Immature natural killer cell (primary cell): Measurements from ENCODE around the gene HECW1. TPM values are rescaled to one million over a fixed set of nuclear protein-coding genes. Genes with fewer than 3 reads are reported as not detected.
"Not testable (repeated sequence)": the region's sequence is repeated elsewhere in the genome, so short reads cannot be mapped to it uniquely, and the experiment has no call there.

Experiments used
- DNase-seq, 3 donors: peaks; one replicate each; pipeline ENCODE4 v3.0.0; 2022; ENCODE audit warnings: mixed read lengths in 1 of 3
- H3K27ac Mint-ChIP-seq, 6 donors: one replicate each; pipeline ENCODE4 v1.8.0; 2020; ENCODE audit warnings: mixed read lengths in 6 of 6, mild to moderate bottlenecking in 5 of 6, inconsistent platforms in 4 of 6, moderate library complexity in 3 of 6
- H3K27me3 Mint-ChIP-seq, 3 donors: one replicate each; pipeline ENCODE4 v1.8.0; 2020 to 2021; ENCODE audit warnings: low read depth in 3 of 3, mild to moderate bottlenecking in 3 of 3, mixed read lengths in 3 of 3, moderate library complexity in 3 of 3, inconsistent platforms in 1 of 3
- H3K36me3 Mint-ChIP-seq, 3 donors: one replicate each; pipeline ENCODE4 v1.8.0; 2020; ENCODE audit warnings: mixed read lengths in 3 of 3, inconsistent platforms in 2 of 3, mild to moderate bottlenecking in 2 of 3
- H3K4me1 Mint-ChIP-seq, 2 donors: one replicate each; pipeline ENCODE4 v1.8.0; 2020; ENCODE audit warnings: inconsistent platforms in 2 of 2, mild to moderate bottlenecking in 2 of 2, mixed read lengths in 2 of 2, moderate library complexity in 1 of 2
- H3K4me3 Mint-ChIP-seq, 5 donors: one replicate each; pipeline ENCODE4 v1.8.0; 2020; ENCODE audit warnings: mild to moderate bottlenecking in 5 of 5, mixed read lengths in 5 of 5, inconsistent platforms in 3 of 5, moderate library complexity in 3 of 5
- H3K9me3 Mint-ChIP-seq, 6 donors: one replicate each; pipeline ENCODE4 v1.8.0; 2020; ENCODE audit warnings: mild to moderate bottlenecking in 6 of 6, mixed read lengths in 6 of 6, inconsistent platforms in 4 of 6, moderate library complexity in 3 of 6
- polyA plus RNA-seq, 3 donors: library from polyadenylated mRNA; unstranded; fragments of 300-500 nt; fragmentation: Illumina TruSeq; gene quantifications; one replicate each; pipeline ENCODE4 v1.2.3, GENCODE V29; 2021

The HECW1 gene
- polyA plus RNA-seq, 3 donors from 2014 or later: not detected

- no peak overlapping the region for H3K4me3 Mint-ChIP-seq
- no peaks in the 10 kb centered on the region for H3K4me1 Mint-ChIP-seq
- no peaks in the 10 kb centered on the region for H3K36me3 Mint-ChIP-seq
- peaks cover 0 to 6% (median 4%) of the 10 kb centered on the region in 3 donors for H3K27me3 Mint-ChIP-seq
- no peak for DNase-seq
- H3K9me3 Mint-ChIP-seq: no peaks in the 10 kb centered on the region
- no peak overlapping the region for H3K27ac Mint-ChIP-seq
Measured at GRCh38 chr7:43479042-43479441, 366.6 kb downstream of the HECW1 start.

GRCh38 chr7:43479543-43479942 is 367.1 kb downstream of the HECW1 start:
- H3K4me3 Mint-ChIP-seq: no peak overlapping the region
- peaks cover 0 to 6% (median 6%) of the 10 kb centered on the region in 3 donors for H3K27me3 Mint-ChIP-seq
- no peak for DNase-seq
- H3K27ac Mint-ChIP-seq: no peak overlapping the region
- no peaks in the 10 kb centered on the region for H3K36me3 Mint-ChIP-seq
- no peaks in the 10 kb centered on the region for H3K4me1 Mint-ChIP-seq
- no peaks in the 10 kb centered on the region for H3K9me3 Mint-ChIP-seq

GRCh38 chr7:43480581-43480980 is 368.1 kb downstream of the HECW1 start:
- Mint-ChIP-seq H3K9me3 (no peaks in the 10 kb centered on the region), H3K27ac (no peak overlapping the region), H3K36me3 (no peaks in the 10 kb centered on the region), H3K4me1 (no peaks in the 10 kb centered on the region), H3K27me3 (peaks cover 0 to 6% (median 6%) of the 10 kb centered on the region in 3 donors), H3K4me3 (no peak overlapping the region)
- no peak for DNase-seq

- H3K9me3 Mint-ChIP-seq: no peaks in the 10 kb centered on the region
- no peak for DNase-seq
- H3K27ac Mint-ChIP-seq: no peak overlapping the region
- H3K36me3 Mint-ChIP-seq: no peaks in the 10 kb centered on the region
- no peak overlapping the region for H3K4me3 Mint-ChIP-seq
- H3K27me3 Mint-ChIP-seq: peaks cover 0 to 6% (median 6%) of the 10 kb centered on the region in 3 donors
- H3K4me1 Mint-ChIP-seq: no peaks in the 10 kb centered on the region
Measured at GRCh38 chr7:43481902-43482678, 369.6 kb downstream of the HECW1 start.

GRCh38 chr7:43482679-43483252 is 370.3 kb downstream of the HECW1 start:
- H3K4me3 Mint-ChIP-seq: no peak overlapping the region
- H3K9me3 Mint-ChIP-seq: no peaks in the 10 kb centered on the region
- no peak overlapping the region for H3K27ac Mint-ChIP-seq
- H3K4me1 Mint-ChIP-seq: no peaks in the 10 kb centered on the region
- H3K36me3 Mint-ChIP-seq: no peaks in the 10 kb centered on the region
- no peak for DNase-seq
- H3K27me3 Mint-ChIP-seq: peaks cover 0 to 6% (median 6%) of the 10 kb centered on the region in 3 donors

- Mint-ChIP-seq H3K9me3 (no peaks in the 10 kb centered on the region), H3K4me3 (no peak overlapping the region), H3K27ac (no peak overlapping the region), H3K36me3 (no peaks in the 10 kb centered on the region), H3K27me3 (peaks cover 0 to 10% (median 8%) of the 10 kb centered on the region in 3 donors), H3K4me1 (no peaks in the 10 kb centered on the region)
- DNase-seq: no peak
Measured at GRCh38 chr7:43484678-43485395, 372.4 kb downstream of the HECW1 start.

GRCh38 chr7:43485580-43485979 is 373.1 kb downstream of the HECW1 start:
- H3K4me1 Mint-ChIP-seq: no peaks in the 10 kb centered on the region
- H3K9me3 Mint-ChIP-seq: no peaks in the 10 kb centered on the region
- no peak overlapping the region for H3K27ac Mint-ChIP-seq
- peaks cover 0 to 8% (median 7%) of the 10 kb centered on the region in 3 donors for H3K27me3 Mint-ChIP-seq
- H3K36me3 Mint-ChIP-seq: no peaks in the 10 kb centered on the region
- no peak for DNase-seq
- H3K4me3 Mint-ChIP-seq: no peak overlapping the region

- H3K4me3 Mint-ChIP-seq, H3K27ac Mint-ChIP-seq, H3K9me3 Mint-ChIP-seq, H3K4me1 Mint-ChIP-seq, H3K36me3 Mint-ChIP-seq, DNase-seq, H3K27me3 Mint-ChIP-seq: not testable (repeated sequence)
Measured at GRCh38 chr7:43486008-43486407, 373.6 kb downstream of the HECW1 start.

- Mint-ChIP-seq H3K4me1 (no peaks in the 10 kb centered on the region), H3K27me3 (peaks cover 0 to 8% (median 7%) of the 10 kb centered on the region in 3 donors), H3K9me3 (no peaks in the 10 kb centered on the region), H3K4me3 (no peak overlapping the region), H3K27ac (no peak overlapping the region), H3K36me3 (no peaks in the 10 kb centered on the region)
- no peak for DNase-seq
Measured at GRCh38 chr7:43486634-43487033, 374.2 kb downstream of the HECW1 start.

GRCh38 chr7:43487731-43488073 is 375.3 kb downstream of the HECW1 start:
- Mint-ChIP-seq H3K4me1 (no peaks in the 10 kb centered on the region), H3K36me3 (no peaks in the 10 kb centered on the region), H3K27ac (no peak overlapping the region), H3K4me3 (no peak overlapping the region), H3K27me3 (peaks cover 0 to 9% (median 7%) of the 10 kb centered on the region in 3 donors), H3K9me3 (no peaks in the 10 kb centered on the region)
- no peak for DNase-seq

- Mint-ChIP-seq H3K27me3 (peaks cover 0 to 10% (median 7%) of the 10 kb centered on the region in 3 donors), H3K36me3 (no peaks in the 10 kb centered on the region), H3K4me3 (no peak overlapping the region), H3K27ac (no peak overlapping the region), H3K4me1 (no peaks in the 10 kb centered on the region), H3K9me3 (no peaks in the 10 kb centered on the region)
- no peak for DNase-seq
Measured at GRCh38 chr7:43489257-43489656, 376.8 kb downstream of the HECW1 start.

GRCh38 chr7:43490016-43490415 is 377.6 kb downstream of the HECW1 start:
- H3K4me3 Mint-ChIP-seq: no peak overlapping the region
- no peaks in the 10 kb centered on the region for H3K9me3 Mint-ChIP-seq
- H3K36me3 Mint-ChIP-seq: no peaks in the 10 kb centered on the region
- peaks cover 0 to 10% (median 7%) of the 10 kb centered on the region in 3 donors for H3K27me3 Mint-ChIP-seq
- no peaks in the 10 kb centered on the region for H3K4me1 Mint-ChIP-seq
- no peak overlapping the region for H3K27ac Mint-ChIP-seq
- DNase-seq: no peak

- H3K27me3 Mint-ChIP-seq: peaks cover 0 to 10% (median 7%) of the 10 kb centered on the region in 3 donors
- H3K9me3 Mint-ChIP-seq: no peaks in the 10 kb centered on the region
- H3K36me3 Mint-ChIP-seq: no peaks in the 10 kb centered on the region
- no peak for DNase-seq
- no peak overlapping the region for H3K4me3 Mint-ChIP-seq
- H3K27ac Mint-ChIP-seq: no peak overlapping the region
- no peaks in the 10 kb centered on the region for H3K4me1 Mint-ChIP-seq
Measured at GRCh38 chr7:43491123-43491522, 378.7 kb downstream of the HECW1 start.

- H3K27ac Mint-ChIP-seq: no peak overlapping the region
- DNase-seq: no peak
- no peak overlapping the region for H3K4me3 Mint-ChIP-seq
- H3K27me3 Mint-ChIP-seq: peaks cover 0 to 14% (median 7%) of the 10 kb centered on the region in 3 donors
- no peaks in the 10 kb centered on the region for H3K4me1 Mint-ChIP-seq
- no peaks in the 10 kb centered on the region for H3K36me3 Mint-ChIP-seq
- H3K9me3 Mint-ChIP-seq: no peaks in the 10 kb centered on the region
Measured at GRCh38 chr7:43491984-43492383, 379.5 kb downstream of the HECW1 start.
